DOHH2 (cell line): ENCODE measurements around the gene UBE2Z.

Experiments used
- EZH2phosphoT487 ChIP-seq: fragments of 200-600 bp; sonication (generic); IDR thresholded peaks from 2 replicates; pipeline ENCODE4 v1.6.1; 2017; ENCODE audit warnings: borderline replicate concordance, mild to moderate bottlenecking, antibody characterized with exemption, low read length, moderate library complexity, mixed read lengths
- TF ChIP-seq, protein P1 (sequence below): fragments of 200-600 bp; sonication (generic); IDR thresholded peaks from one replicate; pipeline ENCODE4 v1.5.1; 2014; ENCODE audit warnings: antibody characterized with exemption, mild to moderate bottlenecking, low read depth, low read length; ENCODE audit not compliant: poor library complexity, severe bottlenecking

DNA sequence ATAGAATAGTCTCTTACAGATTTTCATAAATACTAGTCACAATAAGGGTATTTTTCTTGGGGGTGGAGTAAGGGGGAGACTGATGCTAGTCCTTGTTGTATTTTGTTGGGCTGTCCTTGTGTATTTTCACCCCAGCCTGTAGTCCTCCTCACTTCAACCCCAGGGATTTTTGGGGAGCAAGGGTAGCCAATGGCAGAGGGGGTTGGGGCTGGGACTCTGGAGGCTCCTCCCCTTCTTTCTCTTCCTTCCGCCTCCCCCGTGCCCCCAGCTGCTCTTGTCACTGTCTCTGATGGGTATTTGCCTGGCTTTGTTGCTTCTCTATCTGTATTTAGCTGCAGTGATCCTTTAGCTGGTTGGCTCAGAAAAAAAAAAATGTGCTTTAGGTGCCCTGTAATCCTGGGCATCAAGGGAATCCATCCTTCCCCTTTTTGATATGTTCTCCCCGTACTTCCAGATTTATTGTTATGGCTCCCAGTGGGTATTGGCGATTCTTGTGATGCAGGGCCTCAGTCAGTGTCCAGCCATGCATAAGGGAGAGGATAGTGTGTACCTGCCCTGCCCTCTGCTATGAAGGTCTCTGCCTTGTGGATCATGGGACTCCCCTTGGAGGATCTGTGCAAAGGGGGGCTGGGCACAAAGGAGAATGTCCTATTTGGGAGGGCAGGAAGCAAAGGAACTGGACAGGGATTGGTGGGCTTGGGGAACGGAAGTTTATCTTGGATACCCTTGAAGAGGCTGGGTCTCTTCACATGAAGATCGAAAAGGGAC is 20.0 kb downstream of the UBE2Z start:
- TF ChIP-seq, protein P1, sequence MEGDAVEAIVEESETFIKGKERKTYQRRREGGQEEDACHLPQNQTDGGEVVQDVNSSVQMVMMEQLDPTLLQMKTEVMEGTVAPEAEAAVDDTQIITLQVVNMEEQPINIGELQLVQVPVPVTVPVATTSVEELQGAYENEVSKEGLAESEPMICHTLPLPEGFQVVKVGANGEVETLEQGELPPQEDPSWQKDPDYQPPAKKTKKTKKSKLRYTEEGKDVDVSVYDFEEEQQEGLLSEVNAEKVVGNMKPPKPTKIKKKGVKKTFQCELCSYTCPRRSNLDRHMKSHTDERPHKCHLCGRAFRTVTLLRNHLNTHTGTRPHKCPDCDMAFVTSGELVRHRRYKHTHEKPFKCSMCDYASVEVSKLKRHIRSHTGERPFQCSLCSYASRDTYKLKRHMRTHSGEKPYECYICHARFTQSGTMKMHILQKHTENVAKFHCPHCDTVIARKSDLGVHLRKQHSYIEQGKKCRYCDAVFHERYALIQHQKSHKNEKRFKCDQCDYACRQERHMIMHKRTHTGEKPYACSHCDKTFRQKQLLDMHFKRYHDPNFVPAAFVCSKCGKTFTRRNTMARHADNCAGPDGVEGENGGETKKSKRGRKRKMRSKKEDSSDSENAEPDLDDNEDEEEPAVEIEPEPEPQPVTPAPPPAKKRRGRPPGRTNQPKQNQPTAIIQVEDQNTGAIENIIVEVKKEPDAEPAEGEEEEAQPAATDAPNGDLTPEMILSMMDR = no peak
- TF ChIP-seq EZH2phosphoT487 = no peak
